ENCODE results near the gene LRP5. TPM values are rescaled to one million over a fixed set of nuclear protein-coding genes. Genes with fewer than 3 reads are reported as not detected.

Gene LRP5
- total RNA-seq, 2 donors from 2014 or later, result 81.0 to 110 TPM

- Histone ChIP-seq H3K4me1 (no peaks in the 10 kb centered on the region), H3K9ac (ENCODE audit: low read depth in 2 of 2, low read length in 2 of 2) (no peak overlapping the region), H3K36me3 (no peaks in the 10 kb centered on the region), H3K27ac (no peak overlapping the region), H3K27me3 (no peaks in the 10 kb centered on the region), H3K4me3 (no peak overlapping the region), H3K9me3 (no peaks in the 10 kb centered on the region)
- no peak for TF ChIP-seq CTCF (IDR thresholded peaks at IDR 0.05)
- intact Hi-C loops (cut with DNase I), result no loop called here
- DNase-seq, result no peak
Observed at GRCh38 chr11:68488623-68489022, 176.2 kb downstream of the LRP5 start.

- no peaks in the 10 kb centered on the region for H3K27me3 ChIP-seq
- no peaks in the 10 kb centered on the region for H3K36me3 ChIP-seq
- intact Hi-C loops (cut with DNase I), result no loop called here
- no peak overlapping the region for H3K4me3 ChIP-seq
- DNase-seq, result no peak
- H3K27ac ChIP-seq, result no peak overlapping the region
- peaks cover 13% of the 10 kb centered on the region for H3K4me1 ChIP-seq
- TF ChIP-seq CTCF (IDR thresholded peaks at IDR 0.05), result no peak
- H3K9me3 ChIP-seq, result no peaks in the 10 kb centered on the region
- H3K9ac ChIP-seq (ENCODE audit: low read depth in 2 of 2, low read length in 2 of 2), result no peak overlapping the region
Observed at GRCh38 chr11:68495220-68495729, 182.9 kb downstream of the LRP5 start.

- no peak for TF ChIP-seq CTCF (IDR thresholded peaks at IDR 0.05)
- H3K9ac ChIP-seq (ENCODE audit: low read depth in 2 of 2, low read length in 2 of 2), result no peak overlapping the region
- no peaks in the 10 kb centered on the region for H3K9me3 ChIP-seq
- H3K27me3 ChIP-seq, result no peaks in the 10 kb centered on the region
- H3K4me3 ChIP-seq, result no peak overlapping the region
- H3K36me3 ChIP-seq, result no peaks in the 10 kb centered on the region
- intact Hi-C loops (cut with DNase I), result no loop called here
- no peak for DNase-seq
- H3K27ac ChIP-seq, result no peak overlapping the region
- H3K4me1 ChIP-seq, result peaks cover 13% of the 10 kb centered on the region
Observed at GRCh38 chr11:68495872-68496271, 183.5 kb downstream of the LRP5 start.

GRCh38 chr11:68497761-68498160 is 185.4 kb downstream of the LRP5 start:
- Histone ChIP-seq H3K9me3 (no peaks in the 10 kb centered on the region), H3K27me3 (no peaks in the 10 kb centered on the region), H3K9ac (ENCODE audit: low read depth in 2 of 2, low read length in 2 of 2) (no peak overlapping the region), H3K27ac (no peak overlapping the region), H3K4me1 (peaks cover 13% of the 10 kb centered on the region), H3K4me3 (no peak overlapping the region), H3K36me3 (no peaks in the 10 kb centered on the region)
- no peak for TF ChIP-seq CTCF (IDR thresholded peaks at IDR 0.05)
- intact Hi-C loops (cut with DNase I), result no loop called here
- no peak for DNase-seq

GRCh38 chr11:68498321-68498720 is 185.9 kb downstream of the LRP5 start:
- no peaks in the 10 kb centered on the region for H3K9me3 ChIP-seq
- peaks cover 13% of the 10 kb centered on the region for H3K4me1 ChIP-seq
- DNase-seq, result no peak

More at GRCh38 chr11:68498321-68498720, 185.9 kb downstream of the LRP5 start:
- intact Hi-C loops (cut with DNase I), result no loop called here
- Histone ChIP-seq H3K4me3 (no peak overlapping the region), H3K9ac (ENCODE audit: low read depth in 2 of 2, low read length in 2 of 2) (no peak overlapping the region), H3K27me3 (no peaks in the 10 kb centered on the region), H3K36me3 (no peaks in the 10 kb centered on the region), H3K27ac (no peak overlapping the region)
- no peak for TF ChIP-seq CTCF (IDR thresholded peaks at IDR 0.05)

Other genes starting within 250 kb of the LRP5 start
- 10 to 100 TPM; 50.1 to 83.7 TPM for gene CHKA, start 191.2 kb upstream of the LRP5 start, total RNA-seq
- gene KMT5B, start 99.3 kb upstream of the LRP5 start, total RNA-seq, result 10 to 100 TPM; 42.6 to 59.1 TPM
- gene C11orf24, start 40.6 kb upstream of the LRP5 start, total RNA-seq, result 10 to 100 TPM; 55.3 to 66.6 TPM
- 100 to 1,000 TPM in 1 of 2 donors, 10 to 100 TPM in 1; 95.0 to 103 TPM for gene PPP6R3, start 148.2 kb downstream of the LRP5 start, total RNA-seq

All from colonic mucosa (tissue), 4 donors.